Cardiac fibroblast (primary cell): ENCODE results near the gene MEST.
A peak's percentile ranks its signal among the peaks of the same experiment; 100 is the strongest.

Experiments
- DNase-seq, 2 donors: peaks; one replicate each; pipeline versions ENCODE4 v3.0.0 to v3.0.0-alpha.2; 2010; ENCODE audit warnings: low read depth in 2 of 2
- H3K4me3 ChIP-seq, 2 donors: replicated peaks in 1 of 2; 1 replicate in 1 of 2; 2 replicates in 1 of 2; pipeline ENCODE4 v1.5.1; 2011; ENCODE audit warnings: low read depth in 2 of 2, low read length in 2 of 2, mild to moderate bottlenecking in 2 of 2, moderate library complexity in 1 of 2
- CTCF ChIP-seq: IDR thresholded peaks from one replicate; pipeline ENCODE4 v1.5.1; 2011; ENCODE audit warnings: low read depth, mild to moderate bottlenecking, low read length, inconsistent platforms

The MEST gene

GRCh38 chr7:130490311-130490791 lies 1.5 kb upstream of the MEST start:
- TF ChIP-seq CTCF = no peak
- DNase-seq = no peak
- peak overlapping the region in 1 of 2 donors; percentile 1 for H3K4me3 ChIP-seq

GRCh38 chr7:130490888-130491804 lies 739 bp upstream of the MEST start:
- peak overlapping the region; percentile 32 to 47 for H3K4me3 ChIP-seq
- peak; percentile 35 for TF ChIP-seq CTCF
- DNase-seq = peak; percentile 31 to 43

GRCh38 chr7:130492523-130493274 lies 814 bp downstream of the MEST start:
- H3K4me3 ChIP-seq = peak overlapping the region; percentile 47 to 71
- DNase-seq = peak in 1 of 2 donors; percentile 12
- TF ChIP-seq CTCF = no peak

- no peak for TF ChIP-seq CTCF
- peak in 1 of 2 donors; percentile 57 for DNase-seq
- peak overlapping the region; percentile 47 to 71 for H3K4me3 ChIP-seq
These were observed 1.5 kb downstream of the MEST start for GRCh38 chr7:130493275-130493873.

GRCh38 chr7:130494431-130494858 lies 2.6 kb downstream of the MEST start:
- DNase-seq = no peak
- peak overlapping the region in 1 of 2 donors; percentile 71 for H3K4me3 ChIP-seq
- no peak for TF ChIP-seq CTCF

- no peak for TF ChIP-seq CTCF
- H3K4me3 ChIP-seq = no peak overlapping the region
- no peak for DNase-seq
These were observed 8.6 kb downstream of the MEST start for GRCh38 chr7:130500463-130500862.
